SK-N-DZ (cell line): ENCODE results near the gene TMUB1.

ENCODE experiments used
- DNase-seq: peaks from one replicate; pipeline ENCODE4 v3.0.0-alpha.2; 2015; ENCODE audit warnings: low spot score

TMUB1 gene

GRCh38 chr7:151121380-151122170 is 38.3 kb upstream of the TMUB1 start:
- DNase-seq, result no peak

DNA sequence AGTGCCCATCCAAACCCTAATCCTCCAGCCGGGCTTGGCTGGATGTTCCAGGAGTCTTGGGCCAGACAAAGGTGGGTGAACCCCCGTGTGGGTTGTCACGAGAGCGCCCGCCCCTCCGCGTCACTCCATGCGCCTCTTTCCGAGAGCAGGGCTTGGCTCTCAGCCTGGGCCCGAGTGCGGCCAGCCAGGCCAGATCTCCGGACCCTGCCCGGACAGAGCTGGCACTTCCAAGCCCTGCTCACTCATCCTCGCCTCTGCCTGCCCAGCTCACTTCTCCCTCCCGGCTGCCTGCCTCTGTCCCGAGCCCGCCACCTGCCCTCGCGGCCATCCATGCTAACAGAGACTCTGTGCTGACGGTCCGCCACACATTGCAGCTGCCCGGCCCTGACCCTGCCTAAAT is 37.6 kb upstream of the TMUB1 start:
- DNase-seq, result no peak

GRCh38 chr7:151119902-151120301 is 36.6 kb upstream of the TMUB1 start:
- DNase-seq, result no peak

DNA sequence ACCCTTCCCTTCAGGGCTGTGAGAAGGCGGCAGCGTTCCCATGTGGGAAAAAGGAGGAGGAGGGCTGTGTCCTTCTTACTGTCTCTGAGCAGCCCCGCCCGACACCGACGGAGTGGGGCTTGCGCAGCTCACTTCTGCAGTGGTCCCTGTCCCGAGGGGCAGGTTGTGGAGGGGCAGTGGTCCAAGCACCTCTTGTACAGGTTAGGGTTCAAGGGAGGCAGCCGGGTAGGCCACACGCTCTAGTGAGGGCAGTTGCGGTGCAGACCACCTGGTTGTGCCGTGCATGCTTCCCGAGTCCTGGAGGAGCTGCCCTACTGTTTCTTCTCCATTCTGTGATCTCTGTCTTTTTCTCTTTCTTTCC is 35.7 kb upstream of the TMUB1 start:
- no peak for DNase-seq

- DNase-seq, result no peak
Observed at GRCh38 chr7:151118108-151119054, 35.1 kb upstream of the TMUB1 start.

GRCh38 chr7:151117565-151117964 is 34.3 kb upstream of the TMUB1 start:
- no peak for DNase-seq

- DNase-seq, result no peak
Observed at GRCh38 chr7:151116603-151117440, 33.5 kb upstream of the TMUB1 start.

DNA sequence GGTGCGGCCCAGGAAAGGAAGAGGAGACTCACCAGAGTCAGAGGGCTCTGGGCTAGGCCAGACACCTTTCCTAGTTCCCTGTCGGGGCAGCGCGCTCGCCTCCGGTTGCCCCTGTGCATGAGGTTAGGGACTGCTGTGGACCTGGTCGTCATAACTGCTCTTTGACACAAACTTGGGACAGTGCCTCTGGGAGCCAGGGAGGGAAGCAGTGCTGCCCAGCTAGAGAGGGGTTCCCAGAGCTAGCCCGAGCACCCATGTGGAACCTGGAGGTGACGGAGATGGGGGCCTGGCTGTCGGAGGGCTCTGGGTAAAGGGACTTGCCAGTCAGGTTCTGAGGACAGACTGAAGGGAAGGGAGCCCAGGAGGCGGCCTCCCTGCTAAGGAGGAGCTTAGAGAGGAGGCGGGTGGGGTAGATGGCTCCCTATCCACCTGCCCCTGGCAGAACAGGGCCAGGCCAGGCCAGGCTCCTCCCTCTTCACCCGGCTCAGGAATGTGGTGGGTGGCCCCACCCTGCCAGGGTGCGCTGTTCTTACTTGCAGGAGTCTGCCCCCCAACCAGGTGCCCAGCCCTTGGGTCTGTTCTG is 32.6 kb upstream of the TMUB1 start:
- no peak for DNase-seq

- no peak for DNase-seq
Observed at GRCh38 chr7:151115121-151115835, 32.0 kb upstream of the TMUB1 start.

GRCh38 chr7:151114151-151115090 is 31.1 kb upstream of the TMUB1 start:
- DNase-seq, result no peak

DNA sequence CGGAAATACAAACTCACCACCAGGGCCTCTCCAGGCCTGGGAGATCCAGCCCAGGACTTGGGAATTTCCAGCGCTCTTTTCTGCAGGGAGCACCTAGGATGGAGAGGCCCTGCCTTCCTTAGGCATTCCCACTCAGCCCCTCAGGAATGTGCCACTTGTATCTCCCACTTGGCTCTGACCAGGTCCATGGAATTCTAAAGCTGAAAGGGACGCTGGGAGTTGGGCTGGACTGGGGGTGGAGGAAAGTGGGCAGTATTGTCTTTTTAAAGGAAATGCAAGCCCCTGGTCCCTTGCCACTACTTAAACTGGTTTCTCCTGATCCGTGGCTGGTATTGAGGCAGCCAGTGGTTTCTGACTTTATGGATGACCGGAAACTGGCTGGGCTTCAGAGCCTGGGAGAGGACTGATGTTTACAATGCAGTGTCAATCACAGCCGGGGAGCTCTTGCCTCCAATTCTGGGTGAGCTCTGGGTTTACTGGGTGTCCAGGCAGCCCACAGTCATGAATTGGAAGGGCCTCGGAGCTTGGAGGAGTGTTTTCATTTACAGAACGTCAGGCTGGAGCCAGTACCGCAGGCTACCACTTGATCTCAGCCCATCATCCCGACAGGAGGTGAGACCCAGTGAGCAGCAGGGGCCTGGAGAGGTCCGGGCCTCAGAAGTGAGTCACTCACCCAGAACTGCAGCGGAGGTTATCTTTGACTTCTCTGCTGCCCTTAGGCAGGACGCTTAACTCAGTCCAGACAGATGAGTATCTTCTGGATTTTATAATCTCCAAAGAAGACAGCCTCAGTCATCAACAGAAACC is 30.3 kb upstream of the TMUB1 start:
- DNase-seq, result no peak

GRCh38 chr7:151110941-151111645 is 27.8 kb upstream of the TMUB1 start:
- peak; percentile 68 for DNase-seq

DNA sequence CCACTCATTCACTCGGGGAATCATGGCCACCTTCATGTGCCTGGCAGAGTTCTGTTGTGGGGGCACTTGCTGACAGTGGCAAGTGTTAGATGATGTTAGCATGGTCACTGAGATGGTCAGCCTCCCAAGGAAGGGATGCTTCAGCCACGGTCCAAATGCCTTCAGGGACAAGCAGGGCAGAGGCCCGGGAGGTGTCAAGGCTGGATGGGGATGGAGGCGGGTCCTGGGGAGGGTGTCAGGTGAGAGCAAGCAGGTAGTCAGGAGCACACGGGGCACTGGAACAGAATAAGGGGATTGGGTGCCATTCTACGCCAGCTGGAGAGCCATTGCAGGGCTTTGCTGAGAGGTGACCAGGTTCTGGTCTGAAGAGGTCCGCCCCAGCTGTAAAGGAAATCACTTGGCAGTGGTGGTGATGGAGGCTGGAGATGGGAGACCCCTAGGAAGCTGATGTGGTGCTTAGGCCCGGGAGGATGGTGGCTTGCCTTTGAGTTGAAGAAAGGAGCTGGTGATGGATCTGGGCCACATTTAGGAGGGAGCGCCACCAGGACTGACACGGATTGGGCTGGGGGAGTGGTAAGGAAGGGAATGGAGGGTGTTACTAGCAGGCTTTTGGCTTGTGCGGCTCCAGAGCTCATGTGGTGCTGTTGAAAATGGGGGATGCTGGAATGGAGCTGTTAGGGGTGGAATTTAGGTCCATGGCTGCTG is 27.1 kb upstream of the TMUB1 start:
- no peak for DNase-seq

GRCh38 chr7:151109094-151110048 is 26.1 kb upstream of the TMUB1 start:
- no peak for DNase-seq

DNA sequence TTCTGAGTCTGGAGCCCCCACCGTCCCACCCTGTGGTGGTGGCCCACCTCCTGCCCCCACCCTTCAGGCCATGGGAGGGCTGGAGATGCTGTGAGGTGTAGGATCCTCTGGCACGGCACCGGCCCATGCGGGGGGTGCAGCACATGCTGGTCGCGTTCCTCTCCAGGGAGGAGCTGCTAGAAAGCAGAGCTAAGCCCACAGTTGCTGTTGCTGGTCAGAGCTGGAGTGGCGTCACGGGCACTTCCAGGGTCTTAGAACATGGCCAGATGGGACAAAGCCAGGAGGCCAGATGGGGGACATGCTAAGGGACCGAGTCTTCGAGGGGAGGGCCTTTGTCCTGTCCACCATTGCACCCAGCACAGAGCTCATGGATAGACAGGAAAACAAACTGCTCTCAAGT is 24.6 kb upstream of the TMUB1 start:
- no peak for DNase-seq
